HG03442 (cell line): ENCODE results near the gene LMBR1.
"Not testable (repeated sequence)": the region's sequence is repeated elsewhere in the genome, so short reads cannot be mapped to it uniquely, and the experiment has no call there.

Source experiments
- ATAC-seq: cut with Tn5 transposase; IDR thresholded peaks from one replicate; pipeline ENCODE4 v1.9.1; 2021; ENCODE audit warnings: mild to moderate bottlenecking, moderate library complexity; ENCODE audit not compliant: unreplicated experiment

The LMBR1 gene

GRCh38 chr7:156907656-156908055 is 14.7 kb upstream of the LMBR1 start:
- no peak for ATAC-seq

GRCh38 chr7:156906200-156906649 is 13.2 kb upstream of the LMBR1 start:
- ATAC-seq, result no peak

- no peak for ATAC-seq
Measured at GRCh38 chr7:156903232-156903909, 10.4 kb upstream of the LMBR1 start.

GRCh38 chr7:156900093-156900492 is 7.1 kb upstream of the LMBR1 start:
- not testable (repeated sequence) for ATAC-seq

- ATAC-seq, result no peak
Measured at GRCh38 chr7:156898938-156899337, 6.0 kb upstream of the LMBR1 start.

GRCh38 chr7:156897673-156898072 is 4.7 kb upstream of the LMBR1 start:
- ATAC-seq, result no peak

GRCh38 chr7:156896388-156897022 is 3.5 kb upstream of the LMBR1 start:
- no peak for ATAC-seq

- ATAC-seq, result no peak
Measured at GRCh38 chr7:156895024-156895780, 2.2 kb upstream of the LMBR1 start.

- ATAC-seq, result peak; percentile 21
Measured at GRCh38 chr7:156892081-156892800, 742 bp downstream of the LMBR1 start.

- ATAC-seq, result no peak
Measured at GRCh38 chr7:156889746-156890145, 3.2 kb downstream of the LMBR1 start.

GRCh38 chr7:156889089-156889488 is 3.9 kb downstream of the LMBR1 start:
- no peak for ATAC-seq

GRCh38 chr7:156886020-156886795 is 6.8 kb downstream of the LMBR1 start:
- no peak for ATAC-seq

GRCh38 chr7:156881679-156882078 is 11.3 kb downstream of the LMBR1 start:
- ATAC-seq, result no peak

GRCh38 chr7:156875766-156876165 is 17.2 kb downstream of the LMBR1 start:
- no peak for ATAC-seq

GRCh38 chr7:156868363-156868762 is 24.6 kb downstream of the LMBR1 start:
- not testable (repeated sequence) for ATAC-seq

GRCh38 chr7:156865493-156865892 is 27.5 kb downstream of the LMBR1 start:
- no peak for ATAC-seq

GRCh38 chr7:156862022-156862421 is 31.0 kb downstream of the LMBR1 start:
- ATAC-seq, result not testable (repeated sequence)

GRCh38 chr7:156861212-156861611 is 31.8 kb downstream of the LMBR1 start:
- no peak for ATAC-seq

GRCh38 chr7:156860099-156860498 is 32.9 kb downstream of the LMBR1 start:
- ATAC-seq, result not testable (repeated sequence)

- ATAC-seq, result no peak
Measured at GRCh38 chr7:156858523-156858922, 34.5 kb downstream of the LMBR1 start.
